ENCODE measurements around the gene GALNT10.

GALNT10 gene

DNA sequence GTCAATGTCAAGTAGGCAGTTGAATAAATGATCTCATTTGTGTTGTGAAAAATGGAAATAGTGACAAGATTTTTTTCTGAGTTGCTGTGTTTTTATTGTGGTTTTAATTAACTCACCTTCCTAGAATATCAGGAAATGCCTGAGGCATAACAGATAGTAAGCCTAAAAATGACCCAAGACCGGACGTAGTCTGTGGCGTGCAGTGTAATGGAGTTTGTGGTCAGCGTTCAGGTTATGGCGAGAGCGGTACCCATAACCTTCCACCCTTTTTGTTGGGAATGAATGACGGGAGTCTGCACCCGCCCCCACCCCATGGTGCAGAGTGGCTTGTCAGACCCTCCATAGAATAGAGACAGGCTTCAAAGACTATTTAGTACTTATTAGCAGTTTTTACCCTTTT lies 119.3 kb downstream of the GALNT10 start:
- Histone ChIP-seq H3K4me3 (replicated peaks; ENCODE audit: low read depth, low read length) (no peak overlapping the region), H3K36me3 (ENCODE audit: control insufficient read depth, insufficient read depth, low read length) (no peaks in the 10 kb centered on the region; the same call in 1 of the 2 replicates), H3K27me3 (replicated peaks; ENCODE audit: control insufficient read depth, insufficient read depth, low read length) (no peaks in the 10 kb centered on the region)
- TF ChIP-seq, protein P1, sequence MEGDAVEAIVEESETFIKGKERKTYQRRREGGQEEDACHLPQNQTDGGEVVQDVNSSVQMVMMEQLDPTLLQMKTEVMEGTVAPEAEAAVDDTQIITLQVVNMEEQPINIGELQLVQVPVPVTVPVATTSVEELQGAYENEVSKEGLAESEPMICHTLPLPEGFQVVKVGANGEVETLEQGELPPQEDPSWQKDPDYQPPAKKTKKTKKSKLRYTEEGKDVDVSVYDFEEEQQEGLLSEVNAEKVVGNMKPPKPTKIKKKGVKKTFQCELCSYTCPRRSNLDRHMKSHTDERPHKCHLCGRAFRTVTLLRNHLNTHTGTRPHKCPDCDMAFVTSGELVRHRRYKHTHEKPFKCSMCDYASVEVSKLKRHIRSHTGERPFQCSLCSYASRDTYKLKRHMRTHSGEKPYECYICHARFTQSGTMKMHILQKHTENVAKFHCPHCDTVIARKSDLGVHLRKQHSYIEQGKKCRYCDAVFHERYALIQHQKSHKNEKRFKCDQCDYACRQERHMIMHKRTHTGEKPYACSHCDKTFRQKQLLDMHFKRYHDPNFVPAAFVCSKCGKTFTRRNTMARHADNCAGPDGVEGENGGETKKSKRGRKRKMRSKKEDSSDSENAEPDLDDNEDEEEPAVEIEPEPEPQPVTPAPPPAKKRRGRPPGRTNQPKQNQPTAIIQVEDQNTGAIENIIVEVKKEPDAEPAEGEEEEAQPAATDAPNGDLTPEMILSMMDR (IDR thresholded peaks at IDR 0.05; ENCODE audit: insufficient read depth, low read length, poor library complexity, severe bottlenecking) = no peak
- DNase-seq (ENCODE audit: extremely low read depth, insufficient read length) = no peak

DNA sequence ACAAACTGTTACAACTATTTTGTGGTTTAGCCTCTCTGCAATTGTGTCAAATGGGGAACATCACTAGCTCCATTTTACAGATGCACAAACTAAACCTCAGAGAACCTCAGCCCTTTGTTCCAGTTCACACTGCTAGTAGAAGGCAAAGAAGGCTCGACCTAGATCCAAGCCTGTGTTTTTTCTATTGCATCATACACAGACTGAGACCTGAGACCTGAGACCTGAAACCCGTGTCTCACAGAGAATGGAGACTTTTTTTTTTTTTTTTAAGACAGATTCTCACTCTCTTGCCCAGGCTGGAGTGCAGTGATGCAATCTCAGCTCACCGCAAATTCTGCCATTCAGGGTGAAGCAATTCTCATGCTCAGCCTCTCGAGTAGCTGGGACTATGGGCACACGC lies 120.8 kb downstream of the GALNT10 start:
- DNase-seq (ENCODE audit: extremely low read depth, insufficient read length) = peak; percentile 43
- no peaks in the 10 kb centered on the region for H3K27me3 ChIP-seq (replicated peaks; ENCODE audit: control insufficient read depth, insufficient read depth, low read length)
- TF ChIP-seq, protein P1 (IDR thresholded peaks at IDR 0.05; ENCODE audit: insufficient read depth, low read length, poor library complexity, severe bottlenecking) = no peak
- H3K36me3 ChIP-seq (ENCODE audit: control insufficient read depth, insufficient read depth, low read length) = peaks cover 1% of the 10 kb centered on the region
- no peak overlapping the region for H3K4me3 ChIP-seq (replicated peaks; ENCODE audit: low read depth, low read length)

DNA sequence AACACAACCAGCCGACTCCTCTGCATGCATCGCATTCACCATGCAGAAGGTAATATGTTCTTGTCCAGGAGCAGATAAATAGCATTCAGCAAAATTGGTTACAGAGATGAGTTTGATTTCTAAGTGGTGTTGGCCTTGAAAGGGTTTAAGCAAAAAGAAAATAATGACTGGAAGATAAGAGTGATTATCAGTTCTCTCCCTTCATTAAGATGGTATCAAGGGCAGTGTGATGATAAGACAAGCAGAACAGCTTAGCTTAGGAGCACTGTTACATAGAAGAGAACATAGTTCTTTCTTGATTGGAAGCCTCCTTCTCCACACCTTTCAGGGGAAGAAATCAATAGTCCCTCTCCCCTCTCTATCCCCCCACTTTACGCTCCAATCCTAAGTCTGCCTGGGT lies 121.5 kb downstream of the GALNT10 start:
- DNase-seq (ENCODE audit: extremely low read depth, insufficient read length) = no peak
- Histone ChIP-seq H3K36me3 (ENCODE audit: control insufficient read depth, insufficient read depth, low read length) (peaks cover 1% of the 10 kb centered on the region), H3K4me3 (replicated peaks; ENCODE audit: low read depth, low read length) (no peak overlapping the region), H3K27me3 (replicated peaks; ENCODE audit: control insufficient read depth, insufficient read depth, low read length) (no peaks in the 10 kb centered on the region)
- TF ChIP-seq, protein P1 (IDR thresholded peaks at IDR 0.05; ENCODE audit: insufficient read depth, low read length, poor library complexity, severe bottlenecking) = no peak

DNA sequence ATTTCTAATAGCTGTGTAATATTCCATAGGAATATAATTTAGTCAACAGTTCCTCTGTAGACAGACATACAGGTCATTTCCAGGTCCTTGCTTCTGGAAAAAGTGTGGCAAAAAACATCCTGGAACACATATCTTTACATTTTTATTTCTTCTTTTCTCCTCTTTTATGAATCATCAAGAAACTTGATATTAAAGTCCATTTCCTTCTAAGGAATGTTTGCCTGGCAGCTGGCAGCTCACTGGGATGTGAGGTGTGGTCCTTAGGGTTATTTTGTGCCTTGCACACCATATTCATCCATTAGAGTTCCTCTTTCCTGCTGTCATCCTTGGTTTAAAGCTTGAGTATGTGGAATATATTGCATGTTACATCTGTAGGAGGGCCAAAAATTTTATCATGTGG lies 122.0 kb downstream of the GALNT10 start:
- no peak overlapping the region for H3K4me3 ChIP-seq (replicated peaks; ENCODE audit: low read depth, low read length)
- no peak for DNase-seq (ENCODE audit: extremely low read depth, insufficient read length)
- no peaks in the 10 kb centered on the region for H3K27me3 ChIP-seq (replicated peaks; ENCODE audit: control insufficient read depth, insufficient read depth, low read length)
- TF ChIP-seq, protein P1 (IDR thresholded peaks at IDR 0.05; ENCODE audit: insufficient read depth, low read length, poor library complexity, severe bottlenecking) = no peak
- H3K36me3 ChIP-seq (ENCODE audit: control insufficient read depth, insufficient read depth, low read length) = peaks cover 1% of the 10 kb centered on the region

DNA sequence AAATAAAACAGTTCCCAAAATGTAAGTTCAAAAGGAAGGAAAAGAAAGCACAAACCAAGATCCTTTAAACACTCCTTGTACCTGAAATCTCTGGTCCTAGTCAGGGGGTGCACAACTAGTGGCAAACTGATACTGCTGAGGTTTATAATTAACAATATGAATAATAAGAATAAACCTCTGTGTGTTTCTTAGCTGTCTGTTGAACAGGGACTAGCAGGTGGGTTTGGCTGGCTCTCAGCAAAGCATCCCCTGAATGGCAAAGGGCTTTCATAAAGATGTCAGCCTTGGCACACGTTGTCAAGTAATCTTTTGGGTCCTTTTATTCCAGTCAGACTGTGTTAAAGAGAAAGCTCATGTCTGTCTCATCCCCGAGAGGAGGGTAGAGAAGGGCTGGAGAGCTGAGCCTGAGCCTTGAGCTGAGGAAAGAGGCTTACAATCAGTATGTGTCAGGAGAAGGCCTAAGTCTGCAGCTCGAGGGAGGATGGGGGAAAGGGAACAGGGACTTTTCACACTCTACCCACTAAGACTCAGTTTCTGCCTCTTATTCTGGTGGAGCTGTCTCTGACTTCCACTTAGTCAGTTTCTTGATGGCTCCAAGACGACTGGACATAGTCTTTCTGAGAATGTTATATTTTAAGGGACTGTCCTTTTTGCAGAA lies 123.0 kb downstream of the GALNT10 start:
- Histone ChIP-seq H3K27me3 (replicated peaks; ENCODE audit: control insufficient read depth, insufficient read depth, low read length) (no peaks in the 10 kb centered on the region), H3K36me3 (ENCODE audit: control insufficient read depth, insufficient read depth, low read length) (peaks cover 3% of the 10 kb centered on the region), H3K4me3 (replicated peaks; ENCODE audit: low read depth, low read length) (no peak overlapping the region)
- TF ChIP-seq, protein P1 (IDR thresholded peaks at IDR 0.05; ENCODE audit: insufficient read depth, low read length, poor library complexity, severe bottlenecking) = no peak
- no peak for DNase-seq (ENCODE audit: extremely low read depth, insufficient read length)

DNA sequence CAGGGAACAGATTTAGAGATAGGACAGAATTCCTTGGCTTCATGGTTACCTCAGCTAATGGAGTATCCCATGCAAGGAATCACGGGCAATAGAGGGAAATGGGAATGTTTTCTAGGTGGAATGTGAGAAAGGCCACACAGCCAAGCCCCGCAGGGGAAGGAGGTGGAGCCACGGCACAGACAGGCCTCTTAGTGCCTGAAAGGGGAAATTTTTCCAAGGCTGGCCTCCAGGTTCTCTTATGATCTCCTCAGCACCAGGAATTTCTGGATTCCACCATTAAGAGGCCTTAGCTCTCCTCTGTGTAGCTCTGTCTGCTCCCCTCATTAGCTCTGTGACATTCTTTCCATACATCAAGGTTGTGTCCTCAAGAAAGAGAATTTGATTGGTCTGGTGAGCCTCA lies 124.7 kb downstream of the GALNT10 start:
- H3K27me3 ChIP-seq (replicated peaks; ENCODE audit: control insufficient read depth, insufficient read depth, low read length) = no peaks in the 10 kb centered on the region
- no peak overlapping the region for H3K4me3 ChIP-seq (replicated peaks; ENCODE audit: low read depth, low read length)
- TF ChIP-seq, protein P1 (IDR thresholded peaks at IDR 0.05; ENCODE audit: insufficient read depth, low read length, poor library complexity, severe bottlenecking) = no peak
- peaks cover 5% of the 10 kb centered on the region for H3K36me3 ChIP-seq (ENCODE audit: control insufficient read depth, insufficient read depth, low read length)
- DNase-seq (ENCODE audit: extremely low read depth, insufficient read length) = no peak

Measured in GM06990 (cell line).